Measurements from ENCODE around the gene TUFT1. TPM values are rescaled to one million over a fixed set of nuclear protein-coding genes. Genes with fewer than 3 reads are reported as not detected.

TUFT1 gene
- total and polyA plus RNA-seq, 2 of the 13 experiments (the other 11 are each of a cell fraction or from before 2014, with no cell fraction given) = 6.4 to 7.3 TPM

GRCh38 chr1:151491641-151492040 lies 48.5 kb upstream of the TUFT1 start:
- FAIRE-seq = no peak
- Histone ChIP-seq H3K36me3 (replicated peaks in 1 of 2; ENCODE audit: control insufficient read depth in 1 of 2, insufficient read depth in 2 of 2, low read length in 2 of 2) (no peaks in the 10 kb centered on the region), H3K4me1 (ENCODE audit: insufficient read depth, low read length) (peaks cover 31% of the 10 kb centered on the region), H3K9me3 (ENCODE audit: low read length) (no peaks in the 10 kb centered on the region), H3K79me2 (ENCODE audit: insufficient read depth, low read length) (no peaks in the 10 kb centered on the region), H3K4me3 (replicated peaks in 1 of 3; ENCODE audit: insufficient read depth in 1 of 3, low read depth in 2 of 3, low read length in 3 of 3) (no peak overlapping the region), H3K4me2 (ENCODE audit: low read depth, low read length) (no peak overlapping the region), H3K9ac (ENCODE audit: insufficient read depth, low read depth, low read length) (no peak overlapping the region), H2AFZ (ENCODE audit: low read length) (no peak overlapping the region), H3K27me3 (ENCODE audit: control insufficient read depth in 1 of 2, insufficient read depth in 2 of 2, low read length in 2 of 2) (no peaks in the 10 kb centered on the region), H4K20me1 (ENCODE audit: insufficient read depth, low read length) (no peaks in the 10 kb centered on the region), H3K27ac (ENCODE audit: extremely low read length, insufficient read depth, low read length) (no peak overlapping the region)
- ChIA-PET POLR2A (no interaction called here), CTCF (ENCODE audit: low intra/inter-chr PET ratio, low total read pairs) (no interaction called here)
- no TSS peak for BruUV-seq (replicated peaks)
- 24% methylated on average over 5 of the region's 5 CpGs for WGBS (ENCODE audit: low lambda C conversion rate)
- TF ChIP-seq SIX4 (CRISPR knock-in tag; IDR thresholded peaks at IDR 0.05) (no peak), SMARCE1 (IDR thresholded peaks at IDR 0.05; ENCODE audit: borderline replicate concordance) (no peak), ZBTB33 (CRISPR knock-in tag; IDR thresholded peaks at IDR 0.05) (no peak), KLF9 (CRISPR knock-in tag; IDR thresholded peaks at IDR 0.05; ENCODE audit: low read depth) (no peak), ZMYM4 (CRISPR knock-in tag; IDR thresholded peaks at IDR 0.05) (no peak), PAXIP1 (CRISPR knock-in tag; conservative IDR thresholded peaks at IDR 0.05) (no peak), ZBTB34 (CRISPR knock-in tag; IDR thresholded peaks at IDR 0.05) (no peak), USF2 (IDR thresholded peaks at IDR 0.05; ENCODE audit: low read depth, low read length) (no peak), USF2 (CRISPR knock-in tag; IDR thresholded peaks at IDR 0.05; ENCODE audit: borderline replicate concordance) (no peak), ZNF569 (CRISPR knock-in tag; IDR thresholded peaks at IDR 0.05; ENCODE audit: borderline replicate concordance) (no peak), ELF1 (CRISPR knock-in tag; IDR thresholded peaks at IDR 0.05) (no peak), RORA (CRISPR knock-in tag; IDR thresholded peaks at IDR 0.05) (no peak), ZNF790 (CRISPR knock-in tag; IDR thresholded peaks at IDR 0.05; ENCODE audit: borderline replicate concordance) (no peak), ZNF143 (CRISPR knock-in tag; IDR thresholded peaks at IDR 0.05) (no peak), DRAP1 (CRISPR knock-in tag; IDR thresholded peaks at IDR 0.05) (no peak), NCOA1 (CRISPR knock-in tag; IDR thresholded peaks at IDR 0.05) (no peak)
- intact Hi-C loops (cut with micrococcal nuclease; ENCODE audit: unreplicated experiment) (no loop called here), in situ Hi-C loops (cut with HindIII; ENCODE audit: extremely low pct_ligation_motif_present, low pct_unique_long_range_greater_than_20kb) (no loop called here)
- ATAC-seq = no peak; the same call in 2 of the 3 replicates
- no peak for DNase-seq (ENCODE audit: low spot score)
